KMS-11 (cell line): ENCODE measurements around the gene ACACA.

Experiments used
- H2AFZ ChIP-seq: fragments of 200-600 bp; sonication (generic); 2 replicates; pipeline ENCODE4 v1.6.1; 2016; ENCODE audit warnings: antibody characterized with exemption, mixed run types, low read depth
- H3K27ac ChIP-seq: fragments of 200-600 bp; sonication (generic); 2 replicates; pipeline ENCODE4 v1.6.1; 2016; ENCODE audit warnings: mild to moderate bottlenecking, mixed run types
- H3K27me3 ChIP-seq: fragments of 200-600 bp; sonication (generic); 2 replicates; pipeline ENCODE4 v1.6.1; 2017; ENCODE audit warnings: mild to moderate bottlenecking, low read depth, mixed run types, moderate library complexity; ENCODE audit not compliant: insufficient read depth
- H3K36me3 ChIP-seq: fragments of 200-600 bp; sonication (generic); 2 replicates; pipeline ENCODE4 v1.6.1; 2017; ENCODE audit warnings: mild to moderate bottlenecking, mixed run types; ENCODE audit not compliant: insufficient read depth
- H3K4me1 ChIP-seq: fragments of 200-600 bp; sonication (generic); 2 replicates; pipeline ENCODE4 v1.6.1; 2016; ENCODE audit warnings: mild to moderate bottlenecking, low read depth, mixed run types; ENCODE audit not compliant: poor library complexity, severe bottlenecking
- H3K4me2 ChIP-seq: fragments of 200-600 bp; sonication (generic); 2 replicates; pipeline ENCODE4 v1.7.0; 2016; ENCODE audit warnings: mild to moderate bottlenecking, mixed run types
- H3K4me3 ChIP-seq: fragments of 200-600 bp; sonication (generic); IDR thresholded peaks from 2 replicates; pipeline ENCODE4 v1.6.1; 2017; ENCODE audit warnings: low read depth, low read length, mixed read lengths; ENCODE audit not compliant: insufficient read depth
- H3K79me2 ChIP-seq: fragments of 200-600 bp; sonication (generic); 2 replicates; pipeline ENCODE4 v1.6.1; 2016; ENCODE audit warnings: low read depth, mixed run types; ENCODE audit not compliant: insufficient read depth
- H3K9ac ChIP-seq: fragments of 200-600 bp; sonication (generic); 2 replicates; pipeline ENCODE4 v1.6.1; 2016; ENCODE audit warnings: mild to moderate bottlenecking, mixed run types
- H4K20me1 ChIP-seq: fragments of 200-600 bp; sonication (generic); 2 replicates; pipeline ENCODE4 v1.6.1; 2016; ENCODE audit warnings: mild to moderate bottlenecking, mixed run types; ENCODE audit not compliant: insufficient read depth
- TF ChIP-seq, protein P1 (sequence below): fragments of 200-600 bp; sonication (generic); conservative IDR thresholded peaks from 2 replicates; pipeline ENCODE4 v1.6.1; 2017; ENCODE audit warnings: low read depth, mild to moderate bottlenecking, antibody characterized with exemption, low read length, moderate library complexity, mixed read lengths

Gene ACACA

GRCh38 chr17:37318931-37319594, 87.6 kb downstream of the ACACA start:
- TF ChIP-seq, protein P1, sequence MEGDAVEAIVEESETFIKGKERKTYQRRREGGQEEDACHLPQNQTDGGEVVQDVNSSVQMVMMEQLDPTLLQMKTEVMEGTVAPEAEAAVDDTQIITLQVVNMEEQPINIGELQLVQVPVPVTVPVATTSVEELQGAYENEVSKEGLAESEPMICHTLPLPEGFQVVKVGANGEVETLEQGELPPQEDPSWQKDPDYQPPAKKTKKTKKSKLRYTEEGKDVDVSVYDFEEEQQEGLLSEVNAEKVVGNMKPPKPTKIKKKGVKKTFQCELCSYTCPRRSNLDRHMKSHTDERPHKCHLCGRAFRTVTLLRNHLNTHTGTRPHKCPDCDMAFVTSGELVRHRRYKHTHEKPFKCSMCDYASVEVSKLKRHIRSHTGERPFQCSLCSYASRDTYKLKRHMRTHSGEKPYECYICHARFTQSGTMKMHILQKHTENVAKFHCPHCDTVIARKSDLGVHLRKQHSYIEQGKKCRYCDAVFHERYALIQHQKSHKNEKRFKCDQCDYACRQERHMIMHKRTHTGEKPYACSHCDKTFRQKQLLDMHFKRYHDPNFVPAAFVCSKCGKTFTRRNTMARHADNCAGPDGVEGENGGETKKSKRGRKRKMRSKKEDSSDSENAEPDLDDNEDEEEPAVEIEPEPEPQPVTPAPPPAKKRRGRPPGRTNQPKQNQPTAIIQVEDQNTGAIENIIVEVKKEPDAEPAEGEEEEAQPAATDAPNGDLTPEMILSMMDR, result no peak
- H3K27ac ChIP-seq, result no peak overlapping the region
- H2AFZ ChIP-seq, result no peak overlapping the region
- H3K27me3 ChIP-seq, result no peaks in the 10 kb centered on the region
- H4K20me1 ChIP-seq, result no peaks in the 10 kb centered on the region
- no peaks in the 10 kb centered on the region for H3K36me3 ChIP-seq
- no peak overlapping the region for H3K4me3 ChIP-seq
- no peaks in the 10 kb centered on the region for H3K4me1 ChIP-seq
- no peak overlapping the region for H3K9ac ChIP-seq
- peaks cover 4% of the 10 kb centered on the region; the same call in 1 of the 2 replicates for H3K79me2 ChIP-seq
- no peak overlapping the region for H3K4me2 ChIP-seq

DNA sequence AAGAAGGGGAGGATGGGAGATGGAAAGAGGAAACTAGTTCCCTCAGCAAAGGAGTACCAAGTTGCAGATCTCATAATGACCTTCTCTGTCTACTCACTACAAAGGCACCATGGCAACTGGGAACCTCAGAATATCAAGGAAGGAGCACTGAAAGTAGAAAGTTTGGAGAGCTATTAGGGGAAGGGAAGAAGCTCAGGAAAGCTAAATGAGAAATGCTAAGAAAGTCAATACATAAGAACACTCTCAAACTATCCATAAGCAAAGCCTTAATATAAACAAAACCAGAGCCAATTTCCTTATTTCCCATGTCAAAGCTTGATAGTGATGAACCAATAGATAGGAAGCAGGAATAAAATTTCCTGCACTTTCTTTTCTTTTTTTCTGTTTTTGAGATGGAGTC, 88.8 kb downstream of the ACACA start:
- no peak overlapping the region for H2AFZ ChIP-seq
- no peaks in the 10 kb centered on the region for H3K4me1 ChIP-seq
- H3K4me3 ChIP-seq, result no peak overlapping the region
- TF ChIP-seq, protein P1, result no peak
- no peaks in the 10 kb centered on the region for H3K27me3 ChIP-seq
- H3K4me2 ChIP-seq, result no peak overlapping the region
- H3K9ac ChIP-seq, result no peak overlapping the region
- H3K36me3 ChIP-seq, result no peaks in the 10 kb centered on the region
- H3K79me2 ChIP-seq, result peaks cover 4% of the 10 kb centered on the region; the same call in 1 of the 2 replicates
- no peak overlapping the region for H3K27ac ChIP-seq
- H4K20me1 ChIP-seq, result no peaks in the 10 kb centered on the region

GRCh38 chr17:37315601-37316000, 91.0 kb downstream of the ACACA start:
- Histone ChIP-seq H4K20me1 (no peaks in the 10 kb centered on the region), H3K27me3 (no peaks in the 10 kb centered on the region), H3K36me3 (no peaks in the 10 kb centered on the region), H3K27ac (no peak overlapping the region), H3K9ac (no peak overlapping the region), H2AFZ (no peak overlapping the region), H3K79me2 (no peaks in the 10 kb centered on the region; the same call in 1 of the 2 replicates), H3K4me2 (no peak overlapping the region), H3K4me1 (peaks cover 9% of the 10 kb centered on the region), H3K4me3 (no peak overlapping the region)
- TF ChIP-seq, protein P1, result no peak

GRCh38 chr17:37312137-37312923, 94.3 kb downstream of the ACACA start:
- H4K20me1 ChIP-seq, result no peaks in the 10 kb centered on the region
- peaks cover 9% of the 10 kb centered on the region for H3K4me1 ChIP-seq
- no peaks in the 10 kb centered on the region for H3K36me3 ChIP-seq
- H3K79me2 ChIP-seq, result peaks cover 6% of the 10 kb centered on the region; the same call in 1 of the 2 replicates
- TF ChIP-seq, protein P1, result no peak
- no peak overlapping the region for H2AFZ ChIP-seq
- no peak overlapping the region for H3K27ac ChIP-seq
- H3K4me2 ChIP-seq, result no peak overlapping the region
- H3K4me3 ChIP-seq, result no peak overlapping the region
- no peak overlapping the region for H3K9ac ChIP-seq
- no peaks in the 10 kb centered on the region for H3K27me3 ChIP-seq
